ENCODE measurements around the gene CPNE4.

Gene CPNE4

GRCh38 chr3:131541288-131541687, 493.5 kb downstream of the CPNE4 start:
- TF ChIP-seq POLR2A (IDR thresholded peaks at IDR 0.05; ENCODE audit: low read length), result no peak
- no peak for TF ChIP-seq GATA1 (IDR thresholded peaks at IDR 0.05; ENCODE audit: low read depth, low read length)
- DNase-seq, result no peak

GRCh38 chr3:131540821-131541220, 494.0 kb downstream of the CPNE4 start:
- DNase-seq, result no peak
- TF ChIP-seq GATA1 (IDR thresholded peaks at IDR 0.05; ENCODE audit: low read depth, low read length) (no peak), POLR2A (IDR thresholded peaks at IDR 0.05; ENCODE audit: low read length) (no peak)

- no peak for DNase-seq
- TF ChIP-seq POLR2A (IDR thresholded peaks at IDR 0.05; ENCODE audit: low read length) (no peak), GATA1 (IDR thresholded peaks at IDR 0.05; ENCODE audit: low read depth, low read length) (no peak)
These were observed 494.7 kb downstream of the CPNE4 start for GRCh38 chr3:131540143-131540542.

GRCh38 chr3:131538968-131539367, 495.8 kb downstream of the CPNE4 start:
- DNase-seq, result no peak
- TF ChIP-seq POLR2A (IDR thresholded peaks at IDR 0.05; ENCODE audit: low read length), result no peak
- TF ChIP-seq GATA1 (IDR thresholded peaks at IDR 0.05; ENCODE audit: low read depth, low read length), result no peak

- DNase-seq, result no peak
- TF ChIP-seq POLR2A (IDR thresholded peaks at IDR 0.05; ENCODE audit: low read length) (no peak), GATA1 (IDR thresholded peaks at IDR 0.05; ENCODE audit: low read depth, low read length) (no peak)
These were observed 497.3 kb downstream of the CPNE4 start for GRCh38 chr3:131537531-131537930.

- DNase-seq, result no peak
- TF ChIP-seq POLR2A (IDR thresholded peaks at IDR 0.05; ENCODE audit: low read length) (no peak), GATA1 (IDR thresholded peaks at IDR 0.05; ENCODE audit: low read depth, low read length) (no peak)
These were observed 499.2 kb downstream of the CPNE4 start for GRCh38 chr3:131535596-131535995.

GRCh38 chr3:131535131-131535530, 499.7 kb downstream of the CPNE4 start:
- TF ChIP-seq GATA1 (IDR thresholded peaks at IDR 0.05; ENCODE audit: low read depth, low read length), result no peak
- no peak for TF ChIP-seq POLR2A (IDR thresholded peaks at IDR 0.05; ENCODE audit: low read length)
- no peak for DNase-seq

- TF ChIP-seq GATA1 (IDR thresholded peaks at IDR 0.05; ENCODE audit: low read depth, low read length), result no peak
- no peak for TF ChIP-seq POLR2A (IDR thresholded peaks at IDR 0.05; ENCODE audit: low read length)
- no peak for DNase-seq
These were observed 502.2 kb downstream of the CPNE4 start for GRCh38 chr3:131532645-131533044.

- DNase-seq, result no peak
- no peak for TF ChIP-seq POLR2A (IDR thresholded peaks at IDR 0.05; ENCODE audit: low read length)
- no peak for TF ChIP-seq GATA1 (IDR thresholded peaks at IDR 0.05; ENCODE audit: low read depth, low read length)
These were observed 504.0 kb downstream of the CPNE4 start for GRCh38 chr3:131530843-131531242.

- no peak for DNase-seq
- TF ChIP-seq GATA1 (IDR thresholded peaks at IDR 0.05; ENCODE audit: low read depth, low read length) (no peak), POLR2A (IDR thresholded peaks at IDR 0.05; ENCODE audit: low read length) (no peak)
These were observed 504.4 kb downstream of the CPNE4 start for GRCh38 chr3:131530388-131530787.

GRCh38 chr3:131526801-131527347, 507.9 kb downstream of the CPNE4 start:
- TF ChIP-seq POLR2A (IDR thresholded peaks at IDR 0.05; ENCODE audit: low read length) (no peak), GATA1 (IDR thresholded peaks at IDR 0.05; ENCODE audit: low read depth, low read length) (no peak)
- peak; percentile 28 to 38 for DNase-seq

- DNase-seq, result no peak
- TF ChIP-seq POLR2A (IDR thresholded peaks at IDR 0.05; ENCODE audit: low read length), result no peak
- no peak for TF ChIP-seq GATA1 (IDR thresholded peaks at IDR 0.05; ENCODE audit: low read depth, low read length)
These were observed 516.1 kb downstream of the CPNE4 start for GRCh38 chr3:131518680-131519079.

- DNase-seq, result no peak
- TF ChIP-seq GATA1 (IDR thresholded peaks at IDR 0.05; ENCODE audit: low read depth, low read length) (no peak), POLR2A (IDR thresholded peaks at IDR 0.05; ENCODE audit: low read length) (no peak)
These were observed 529.4 kb downstream of the CPNE4 start for GRCh38 chr3:131505421-131505820.

- no peak for DNase-seq
- TF ChIP-seq POLR2A (IDR thresholded peaks at IDR 0.05; ENCODE audit: low read length) (no peak), GATA1 (IDR thresholded peaks at IDR 0.05; ENCODE audit: low read depth, low read length) (no peak)
These were observed 531.5 kb downstream of the CPNE4 start for GRCh38 chr3:131503320-131503635.

GRCh38 chr3:131502530-131503319, 532.1 kb downstream of the CPNE4 start, which contains the start of gene MRPL3:
MRPL3 (minus strand) TSS chr3:131502971; CDS start chr3:131502821, 150 bp downstream.
- peak; percentile 93 for DNase-seq
- TF ChIP-seq GATA1 (IDR thresholded peaks at IDR 0.05; ENCODE audit: low read depth, low read length) (no peak), POLR2A (IDR thresholded peaks at IDR 0.05; ENCODE audit: low read length) (peak; percentile 77)

All from erythroblast (primary cell).